Renal cortex interstitium (tissue), 11 donors: Measurements from ENCODE around the gene F8. TPM values are rescaled to one million over a fixed set of nuclear protein-coding genes. Genes with fewer than 3 reads are reported as not detected.
A peak's percentile ranks its signal among the peaks of the same experiment; 100 is the strongest.

Experiments used
- DNase-seq, 11 donors: peaks; one replicate each; pipeline ENCODE4 v3.0.0-alpha.2; 2013; ENCODE audit warnings: low read depth in 9 of 11, low spot score in 4 of 11; ENCODE audit errors: extremely low read depth in 1 of 11
- polyA plus RNA-seq, 3 donors: library from polyadenylated mRNA; unstranded; fragments of 120-200 nt; gene quantifications; one replicate each; pipeline ENCODE4 v1.2.1, GENCODE V29; 2013; ENCODE audit not compliant: insufficient read length in 3 of 3

Gene F8
- polyA plus RNA-seq, 3 donors = 12.2 to 18.7 (median 12.7) TPM

DNA sequence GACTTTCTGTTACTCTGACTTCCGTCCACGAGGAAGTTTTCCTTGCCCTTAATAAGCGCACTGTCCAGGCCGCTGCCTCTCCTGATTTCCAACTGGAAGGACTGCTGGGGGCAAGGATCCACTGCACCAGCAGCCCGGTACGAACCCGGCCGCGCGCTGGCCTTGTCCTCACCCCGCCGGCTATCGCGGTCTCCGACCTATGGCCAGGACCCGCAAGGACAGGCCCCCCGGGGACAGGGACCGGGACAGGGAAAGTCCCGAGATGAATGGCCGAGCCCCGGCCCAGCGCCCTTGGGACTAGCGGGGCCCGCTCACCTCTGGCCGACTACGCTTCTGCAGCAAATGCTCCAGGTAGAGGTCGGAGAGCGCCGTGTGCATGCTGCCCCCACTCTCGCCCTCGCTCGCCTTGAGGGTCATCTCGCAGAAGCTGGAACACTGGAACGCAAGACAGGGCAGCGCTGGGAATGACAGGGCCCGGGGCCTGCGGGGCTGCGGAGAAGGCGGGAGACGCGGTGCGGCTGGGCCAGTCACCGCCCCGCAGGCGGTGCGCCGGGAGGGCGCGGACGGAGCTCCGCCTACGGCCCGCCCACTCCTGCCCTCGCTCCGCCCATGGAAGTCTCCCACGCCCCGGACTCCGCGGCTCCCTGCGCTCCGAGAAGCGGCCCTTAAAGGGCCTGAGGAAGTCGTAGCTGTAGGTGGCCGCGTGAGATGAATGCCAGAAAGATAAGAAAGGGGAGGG lies 217.4 kb downstream of the F8 start, which contains the start of gene MPP1:
Gene MPP1 (minus strand): TSS at position 529 of the 739 bp plus-strand sequence. CDS start 112 bp downstream, at position 417.
- DNase-seq = peak in 10 of 11 donors; percentile 22 to 67 (median 60)

DNA sequence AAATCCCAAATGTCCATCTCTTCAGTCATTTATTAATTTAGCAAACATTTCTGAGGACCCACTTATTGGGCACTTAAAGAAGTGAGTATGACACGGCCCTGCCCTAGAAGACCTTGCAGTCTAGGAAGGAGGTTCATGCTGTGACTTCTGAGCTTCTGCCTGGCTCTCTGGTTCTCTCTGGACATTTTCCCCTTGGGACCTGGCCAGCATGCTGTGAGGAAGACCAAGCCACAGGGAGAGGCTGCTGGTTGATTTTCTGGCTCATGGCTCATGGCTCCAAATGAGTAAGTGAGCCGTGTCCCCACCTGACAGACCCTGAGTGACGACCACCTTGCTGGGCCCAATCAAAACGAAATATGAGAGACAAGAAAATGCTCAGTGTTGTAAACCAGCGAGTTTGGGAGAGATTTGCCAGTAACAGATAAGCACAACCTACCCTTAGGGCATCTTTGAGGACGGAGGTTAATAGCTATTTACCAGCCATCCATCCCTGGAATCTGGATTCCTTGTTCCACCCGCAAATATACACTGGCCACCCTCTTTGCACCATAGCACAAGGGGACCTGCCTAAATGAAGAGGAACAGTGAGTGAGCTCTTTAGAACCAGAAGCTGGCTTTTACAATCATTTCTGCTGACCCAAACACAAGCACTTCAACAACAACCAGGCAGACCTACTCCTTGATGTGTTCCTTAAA lies 218.1 kb downstream of the F8 start:
- DNase-seq = no peak

DNA sequence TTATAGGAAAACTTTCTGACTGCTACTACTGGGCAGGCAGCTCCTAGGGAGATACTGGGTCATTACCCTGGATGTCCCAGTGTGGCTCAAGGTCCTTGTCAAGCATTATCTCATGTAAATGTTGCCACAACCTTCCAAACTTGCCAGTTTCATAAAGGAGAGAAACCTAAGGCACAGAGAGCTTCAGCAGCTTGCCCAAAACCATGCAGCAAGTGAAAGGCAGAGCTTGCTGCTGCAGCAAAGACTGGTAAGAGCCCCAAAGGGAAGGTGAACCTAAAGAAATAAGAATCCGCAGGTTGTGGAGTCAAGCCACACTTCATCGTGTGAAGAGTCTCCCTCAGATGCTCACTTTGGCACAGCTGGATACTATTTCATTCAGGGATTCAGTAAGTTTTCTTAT lies 219.6 kb downstream of the F8 start:
- DNase-seq = no peak

DNA sequence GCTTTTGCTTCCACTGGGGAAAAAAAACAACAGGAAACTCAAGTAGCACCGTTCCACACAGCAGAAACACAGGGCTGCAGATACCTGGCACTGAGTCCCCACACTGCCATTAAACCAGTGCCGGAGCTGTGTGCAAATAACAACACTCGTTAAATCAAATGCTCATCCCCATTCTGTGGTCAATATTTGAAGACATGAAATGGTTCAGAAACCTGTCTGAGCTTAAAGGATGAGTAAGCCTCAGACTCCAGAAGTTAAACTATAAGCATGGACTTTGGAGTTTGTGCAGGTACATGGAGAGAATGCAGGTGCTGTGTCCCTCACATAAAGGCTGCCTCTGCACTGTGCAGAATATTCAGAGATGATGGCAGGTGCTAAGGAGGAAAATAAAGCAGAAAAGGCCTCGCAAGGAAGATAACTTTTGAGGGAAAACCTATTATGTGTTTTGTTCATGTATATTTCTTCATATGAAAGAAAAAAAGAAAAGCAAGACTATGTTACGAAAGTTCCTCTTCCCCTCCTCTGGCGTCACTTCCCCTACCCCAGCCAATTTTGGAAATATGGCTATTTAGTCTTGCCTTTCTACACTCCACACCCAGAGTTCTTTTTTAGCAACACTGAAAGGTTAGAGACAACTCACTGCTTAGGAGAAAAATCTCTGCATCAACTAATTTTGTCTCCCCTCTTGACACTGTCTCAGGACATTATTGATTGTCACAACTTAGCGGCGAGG lies 221.9 kb downstream of the F8 start:
- no peak for DNase-seq

DNA sequence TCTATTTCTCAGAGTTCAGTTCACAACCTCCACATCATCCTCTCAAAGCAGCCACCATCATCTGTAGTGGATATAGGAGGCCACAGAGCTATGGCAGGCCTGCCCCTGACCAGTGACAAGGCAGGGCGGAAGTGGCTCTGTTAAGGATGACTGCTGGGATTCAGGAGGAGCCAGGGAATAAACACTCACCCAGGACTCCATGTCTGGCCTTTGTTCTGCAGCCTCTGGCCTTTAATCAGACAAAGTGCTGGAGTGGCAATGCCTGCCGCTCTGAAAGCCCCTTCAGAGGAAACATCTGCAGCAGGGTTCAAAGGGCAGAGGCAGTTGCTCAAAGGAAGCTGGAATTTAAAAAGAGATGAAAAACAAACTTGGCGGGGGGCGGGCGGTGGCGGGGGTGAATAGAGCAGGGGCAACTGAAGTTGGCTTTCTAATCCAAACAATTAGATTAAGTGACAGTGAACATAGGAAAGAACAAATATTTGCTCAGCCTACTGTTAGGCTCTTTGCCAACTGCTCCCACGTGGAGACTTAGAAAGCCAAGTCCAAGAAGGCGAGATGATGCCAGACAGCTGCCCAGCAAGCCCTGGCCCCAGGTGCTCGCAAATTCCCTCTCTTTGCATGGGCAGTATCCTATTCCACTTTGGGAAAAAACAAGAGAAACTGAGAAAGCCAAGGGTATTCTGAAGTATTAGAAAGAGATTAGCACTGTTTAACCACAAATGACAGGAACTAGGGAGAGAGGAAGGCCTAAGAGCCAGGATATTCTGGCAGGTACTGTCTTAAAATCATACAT lies 222.8 kb downstream of the F8 start:
- peak in 1 of 11 donors; percentile 7 for DNase-seq

DNA sequence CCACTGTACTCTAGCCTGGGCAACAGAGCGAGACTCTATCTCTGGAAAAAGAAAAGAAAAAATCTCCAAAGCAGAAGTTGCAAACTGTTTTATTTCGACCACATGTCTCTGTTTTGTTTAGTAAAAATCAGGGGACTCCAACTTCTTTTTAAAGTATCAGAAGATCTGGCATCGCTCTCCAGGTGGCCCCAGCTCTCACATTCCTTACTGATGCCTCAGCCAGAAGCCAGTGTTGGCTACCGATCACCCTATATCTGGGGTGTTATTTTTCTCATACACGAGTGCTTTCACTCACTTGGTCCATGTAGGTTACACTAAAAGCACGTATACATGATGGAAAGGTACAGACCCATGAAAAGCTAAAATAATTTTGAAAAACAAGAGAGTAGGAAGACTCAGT lies 225.5 kb downstream of the F8 start:
- no peak for DNase-seq

DNA sequence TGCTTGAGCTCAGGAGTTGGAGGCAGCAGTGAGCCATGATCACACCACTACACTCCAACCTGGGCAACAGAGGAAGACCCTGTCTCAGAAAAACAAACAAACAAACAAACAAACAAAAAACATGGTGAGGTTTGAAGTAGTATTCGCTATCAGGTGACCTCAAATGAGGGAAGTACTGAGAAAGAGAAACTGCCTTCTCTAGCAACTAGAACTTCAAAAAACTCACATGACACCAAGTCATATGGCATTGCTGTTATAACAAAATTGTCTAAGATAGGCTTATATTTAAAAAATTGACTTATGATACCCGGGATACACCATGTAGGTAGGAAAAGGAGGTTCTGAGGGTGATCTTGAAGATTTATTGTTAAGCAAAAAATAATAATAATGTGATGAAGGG lies 227.5 kb downstream of the F8 start:
- no peak for DNase-seq

DNA sequence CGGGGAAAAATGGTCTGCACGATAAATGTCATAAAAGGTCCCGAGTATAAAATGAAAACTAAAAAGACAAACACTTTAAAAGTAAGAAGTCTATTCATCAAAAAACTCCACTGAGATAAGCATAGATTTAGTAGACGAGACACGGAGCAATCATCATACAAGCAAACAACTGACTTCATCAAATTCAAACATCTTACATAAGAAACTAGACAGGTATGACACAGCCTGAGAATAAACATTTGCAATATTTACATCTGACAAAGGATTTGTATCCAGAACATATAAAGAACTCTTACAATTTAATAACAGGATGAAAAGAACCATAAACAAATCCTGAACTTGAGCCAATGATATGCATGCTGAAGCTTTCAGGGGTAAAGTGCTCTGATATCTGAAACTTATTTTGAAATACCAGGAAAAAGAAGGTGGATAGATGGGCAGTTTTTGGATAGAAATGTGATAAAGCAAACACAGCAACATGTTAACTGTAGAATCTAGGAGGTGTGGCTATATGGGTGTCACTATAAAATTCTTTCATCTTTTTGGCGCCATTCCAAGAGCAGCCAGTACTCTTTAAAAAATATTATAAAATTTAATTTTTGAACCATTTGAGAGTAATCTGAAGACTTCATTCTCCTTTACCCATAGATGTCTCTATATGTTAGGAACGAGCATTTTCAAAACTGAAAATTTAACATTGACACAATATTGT lies 229.3 kb downstream of the F8 start:
- no peak for DNase-seq

DNA sequence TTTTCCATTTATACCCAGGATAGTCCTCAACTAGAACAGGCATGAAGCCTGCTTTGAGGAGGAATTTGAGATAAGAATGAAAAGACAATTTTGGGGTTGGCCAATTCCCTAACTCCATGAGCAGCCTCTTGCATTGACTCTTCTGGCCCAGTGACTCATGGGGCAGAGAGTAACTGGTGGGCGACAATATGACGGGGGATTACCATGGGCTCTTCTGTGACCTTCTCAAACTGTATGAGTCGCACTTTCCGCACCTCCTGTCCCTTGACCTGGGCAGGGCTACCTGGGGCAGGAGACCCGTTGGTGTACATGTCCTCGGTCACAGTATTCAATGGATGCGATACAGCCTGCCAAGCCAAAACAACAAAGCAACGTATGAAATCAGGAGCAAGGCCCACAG lies 230.6 kb downstream of the F8 start:
- DNase-seq = no peak

DNA sequence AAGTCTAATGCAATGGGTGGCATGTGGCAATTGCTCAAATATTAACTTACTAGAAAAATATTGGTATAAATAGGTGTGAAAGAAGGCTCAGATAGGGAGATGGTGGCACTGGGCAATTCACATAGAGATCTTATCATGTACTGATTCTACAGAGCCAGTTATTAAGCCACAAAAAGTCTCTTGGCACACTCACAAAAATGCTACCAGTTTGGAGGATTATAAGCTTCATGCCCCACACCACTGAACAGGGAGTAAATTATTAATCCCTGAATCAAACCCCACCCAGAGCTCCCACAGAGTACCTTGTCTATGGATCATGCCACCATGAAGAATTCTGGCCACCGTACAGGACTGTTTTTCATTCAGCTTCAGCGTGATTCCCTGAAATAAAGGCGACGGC lies 231.1 kb downstream of the F8 start:
- DNase-seq = no peak

Other genes starting within 250 kb of the F8 start
- 10 to 100 TPM; 31.0 to 42.1 (median 39.5) TPM for gene MPP1, start 217.2 kb downstream of the F8 start, polyA plus RNA-seq
- not detected for gene SMIM9, start 188.1 kb downstream of the F8 start, polyA plus RNA-seq
- gene F8A1, start 136.4 kb downstream of the F8 start, polyA plus RNA-seq = 10 to 100 TPM in 2 of 3 donors, 1 to 10 TPM in 1; 8.5 to 23.9 (median 20.5) TPM
- 100 to 1,000 TPM; 100 to 118 (median 117) TPM for gene FUNDC2, start 4.1 kb upstream of the F8 start, polyA plus RNA-seq
- 1 to 10 TPM; 5.2 to 8.9 (median 8.0) TPM for gene CMC4, start 48.4 kb upstream of the F8 start, polyA plus RNA-seq
- gene MTCP1, start 48.4 kb upstream of the F8 start, polyA plus RNA-seq = 10 to 100 TPM; 18.8 to 26.2 (median 18.9) TPM
- 10 to 100 TPM; 25.5 to 31.0 (median 27.4) TPM for gene BRCC3, start 48.8 kb upstream of the F8 start, polyA plus RNA-seq
- 10 to 100 TPM; 68.8 to 88.8 (median 70.2) TPM for gene VBP1, start 193.7 kb upstream of the F8 start, polyA plus RNA-seq
- gene RAB39B, start 241.8 kb upstream of the F8 start, polyA plus RNA-seq = 1 to 10 TPM; 2.3 to 3.6 (median 3.0) TPM